NOMO-1 (cell line): ENCODE data around the gene DNAI1.

ENCODE experiments used
- DNase-seq, 2 experiments: peaks; one replicate each; lab custom pipeline; 2025; ENCODE audit not compliant: unreplicated experiment in 2 of 2; lab: John Stamatoyannopoulos, UW

Gene DNAI1

DNA sequence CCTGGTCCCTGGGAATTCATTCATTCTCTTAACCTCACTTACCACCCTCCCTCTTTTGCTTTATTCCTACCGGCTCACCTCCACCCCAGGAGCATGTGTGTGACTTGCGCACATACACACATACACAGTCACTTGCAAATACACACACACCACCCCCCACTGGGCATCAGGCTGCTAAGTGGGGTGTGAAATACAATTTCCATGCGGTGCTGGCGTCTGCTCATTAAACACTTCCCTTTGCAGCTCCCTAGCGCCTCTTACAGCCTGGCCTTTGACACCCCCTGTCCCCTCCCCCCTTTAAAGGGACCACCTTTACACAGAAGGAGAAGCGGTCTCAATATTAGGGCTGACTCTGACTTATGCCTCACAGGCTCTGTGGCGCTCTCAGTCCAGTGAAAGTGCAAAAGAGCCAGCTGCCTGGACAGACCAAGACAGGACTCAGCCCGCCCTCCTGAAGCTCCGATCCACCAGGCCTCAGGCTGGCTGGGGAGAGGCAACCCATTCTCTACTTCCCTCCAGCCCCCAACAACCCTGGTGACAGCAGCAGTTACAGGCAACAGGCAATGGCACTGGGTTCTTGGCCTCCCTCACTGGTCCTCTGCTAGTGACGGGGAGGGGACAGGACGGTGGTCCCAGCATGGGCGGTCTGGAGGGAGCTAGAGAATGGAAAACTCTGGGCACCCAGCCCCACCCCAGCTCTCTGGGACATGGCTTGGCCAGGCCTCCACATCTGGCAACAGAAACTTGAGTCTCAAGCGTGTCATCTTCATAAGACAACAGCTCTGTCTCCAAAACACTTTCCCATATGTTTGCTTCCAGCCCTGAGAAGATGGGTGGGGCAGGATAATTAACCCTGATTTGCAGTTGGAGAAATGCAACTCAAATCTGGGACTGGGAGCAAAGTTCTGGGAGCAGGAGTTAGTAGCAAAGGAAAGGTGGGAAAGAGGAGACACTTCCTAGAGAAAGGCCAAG, 52.2 kb downstream of the DNAI1 start:
- no peak for DNase-seq

DNA sequence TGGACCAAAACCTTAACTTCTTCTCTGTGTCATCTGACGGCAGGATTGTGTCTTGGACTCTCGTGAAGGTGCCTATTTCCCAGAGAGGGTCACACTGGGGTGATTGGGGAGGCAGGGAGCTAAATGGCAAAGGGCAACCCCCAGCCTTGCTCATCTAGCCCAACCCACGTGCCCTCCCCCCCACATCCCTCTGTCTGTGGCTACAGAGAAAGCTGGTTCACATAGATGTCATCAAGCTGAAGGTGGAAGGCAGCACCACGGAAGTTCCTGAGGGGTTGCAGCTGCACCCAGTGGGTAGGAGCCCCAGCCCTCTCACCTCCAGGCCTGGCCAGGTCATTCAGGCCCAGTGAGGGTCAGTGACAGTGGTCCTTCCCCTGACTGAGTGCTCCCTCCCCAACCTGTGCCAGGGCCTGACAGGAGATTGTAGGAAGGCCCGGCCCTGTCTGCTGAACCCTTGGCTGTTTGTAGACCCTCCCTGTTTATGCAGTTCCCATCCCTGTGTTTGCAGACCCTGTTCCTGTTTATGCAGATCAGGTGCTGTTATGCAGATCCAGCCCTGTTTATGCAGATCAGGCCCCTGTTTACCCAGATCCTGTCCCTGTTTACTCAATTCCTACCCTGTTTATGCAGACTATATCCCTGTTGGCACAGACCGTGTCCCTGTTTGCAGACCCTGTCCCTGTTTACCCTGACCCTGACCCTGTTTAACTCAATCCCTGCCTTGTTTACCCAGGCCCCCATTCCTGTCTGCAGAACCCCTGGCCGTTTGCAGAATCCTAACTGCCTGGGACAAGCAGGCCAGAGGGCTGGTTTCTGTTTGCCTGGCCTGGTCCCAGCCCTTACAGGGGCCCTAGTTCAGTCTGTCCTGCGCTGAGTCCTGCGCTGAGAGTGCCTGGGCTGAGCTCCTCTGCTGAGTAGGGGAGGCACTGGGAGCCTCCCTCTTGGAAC, 53.8 kb downstream of the DNAI1 start:
- no peak for DNase-seq

DNA sequence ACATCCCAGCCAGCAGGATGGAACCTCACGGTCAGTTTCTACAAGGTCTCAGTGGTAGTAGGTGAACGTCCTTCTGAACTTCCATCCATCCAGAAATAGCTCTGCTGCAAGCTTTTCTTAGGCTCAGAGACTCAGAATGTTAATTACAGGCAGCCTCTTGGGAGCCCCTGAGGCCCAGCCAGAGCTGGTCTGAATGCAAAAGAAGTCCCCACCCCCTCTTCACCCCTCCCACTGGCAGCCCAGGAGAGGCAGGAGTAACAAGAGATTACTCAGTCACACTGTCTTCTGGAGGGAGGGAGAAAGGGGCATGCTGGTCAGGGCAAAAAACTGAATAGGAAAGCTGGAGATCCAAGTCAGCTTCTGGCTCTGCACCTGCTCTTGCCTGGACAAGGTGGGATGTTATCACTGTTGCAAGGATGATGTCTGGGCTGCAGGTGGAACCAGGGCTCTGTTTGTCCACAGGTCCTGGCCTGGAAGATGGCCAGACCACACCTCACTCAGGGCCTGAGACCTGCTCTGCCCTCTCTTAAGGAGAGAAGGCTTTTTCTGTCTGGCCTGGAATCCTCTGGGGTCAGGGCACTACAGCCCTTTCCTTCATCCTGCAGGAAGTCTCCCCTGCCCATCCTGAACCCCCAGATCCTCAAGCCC, 55.1 kb downstream of the DNAI1 start:
- no peak for DNase-seq

DNA sequence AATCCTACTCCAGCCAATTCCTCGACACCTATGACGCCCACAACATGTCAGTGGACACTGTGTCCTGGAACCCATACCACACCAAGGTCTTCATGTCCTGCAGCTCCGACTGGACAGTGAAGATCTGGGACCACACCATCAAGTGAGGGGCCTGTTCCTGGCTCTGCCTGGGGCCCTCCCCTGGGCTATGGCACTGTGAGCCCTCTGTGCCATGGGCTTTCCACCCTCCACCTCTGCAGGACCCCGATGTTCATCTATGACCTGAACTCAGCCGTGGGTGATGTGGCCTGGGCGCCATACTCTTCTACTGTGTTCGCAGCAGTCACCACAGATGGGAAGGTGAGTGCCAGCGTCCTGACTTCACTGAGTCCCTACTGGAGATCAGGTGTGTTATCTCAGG, 55.8 kb downstream of the DNAI1 start:
- no peak for DNase-seq

DNA sequence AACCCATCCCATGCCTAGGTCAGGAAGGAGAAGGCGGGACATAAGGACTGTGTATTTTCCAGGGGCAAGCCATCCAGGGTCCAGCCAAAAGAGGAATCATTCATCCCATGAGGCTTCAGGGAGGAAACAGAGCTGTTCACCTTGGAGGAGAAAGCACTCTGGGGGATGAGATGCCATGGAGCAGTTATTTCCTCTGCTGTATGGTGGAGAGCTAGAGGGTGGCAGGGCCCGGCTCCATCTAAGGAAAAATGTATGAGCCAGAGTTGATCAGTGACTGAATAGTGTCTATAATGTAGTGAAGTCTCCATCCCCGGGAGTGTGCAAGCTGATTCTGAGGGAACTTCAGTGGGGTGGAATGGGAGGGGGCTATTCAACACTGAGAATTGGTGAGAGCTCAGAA, 56.2 kb downstream of the DNAI1 start:
- no peak for DNase-seq

DNA sequence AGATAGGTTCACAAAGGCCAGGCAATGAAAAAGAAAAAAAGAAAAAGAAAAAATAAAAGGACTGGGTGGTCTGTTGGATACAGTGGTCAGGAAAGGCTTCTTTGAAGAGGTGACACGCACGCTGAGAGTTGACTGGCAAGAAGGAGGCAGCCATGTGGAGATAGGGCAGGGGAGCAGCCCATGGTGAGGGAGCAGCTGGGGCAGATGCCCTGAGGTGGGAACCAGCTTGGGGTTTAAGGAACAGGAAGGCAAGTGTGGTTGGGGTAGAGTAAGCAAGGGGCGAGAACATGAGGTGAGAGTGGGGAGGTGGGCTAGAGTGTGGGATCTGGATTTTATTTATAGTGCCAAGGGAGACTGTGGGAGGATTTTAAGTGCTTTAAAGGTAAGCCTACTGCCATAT, 57.4 kb downstream of the DNAI1 start:
- DNase-seq: no peak

DNA sequence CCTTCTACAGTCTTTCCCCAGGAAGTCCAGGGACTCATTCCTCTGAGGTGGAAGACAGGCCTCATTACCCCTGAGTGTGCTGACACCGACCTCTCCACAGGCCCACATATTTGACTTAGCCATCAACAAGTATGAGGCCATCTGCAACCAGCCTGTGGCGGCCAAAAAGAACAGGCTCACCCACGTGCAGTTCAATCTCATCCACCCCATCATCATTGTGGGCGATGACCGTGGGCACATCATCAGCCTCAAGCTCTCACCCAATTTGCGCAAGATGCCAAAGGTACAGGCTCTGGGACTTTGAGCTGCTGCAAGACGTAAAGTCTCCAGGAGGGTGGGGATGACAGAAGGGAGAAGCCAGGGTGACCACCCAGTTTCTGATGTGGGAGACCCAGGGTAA, 58.6 kb downstream of the DNAI1 start:
- DNase-seq: no peak

DNA sequence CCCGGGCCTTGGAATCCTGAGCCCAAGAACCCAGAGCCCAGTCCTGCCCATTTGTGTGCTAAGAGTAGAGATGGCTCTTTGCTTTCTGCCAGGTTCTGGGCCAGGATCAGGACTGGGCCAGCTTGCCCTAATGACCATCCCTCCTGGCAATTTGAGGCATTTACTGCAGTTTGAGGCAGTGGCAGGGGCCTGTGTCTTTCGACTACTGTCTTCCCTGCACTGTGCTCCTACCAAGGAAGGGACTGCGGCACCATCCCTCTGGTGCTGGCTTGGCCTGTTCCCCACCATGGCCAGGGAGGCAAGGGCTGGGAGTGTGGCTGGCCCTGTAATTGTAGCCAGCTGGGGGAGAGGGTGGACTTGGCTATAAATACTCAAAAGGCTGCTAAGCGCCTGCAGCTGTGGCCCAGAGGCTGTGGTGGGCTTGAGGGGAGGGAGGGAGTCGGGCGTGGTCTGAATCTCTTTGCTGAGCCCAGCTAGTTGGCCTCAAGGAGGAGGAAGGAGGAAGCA, 59.6 kb downstream of the DNAI1 start:
- no peak for DNase-seq

DNA sequence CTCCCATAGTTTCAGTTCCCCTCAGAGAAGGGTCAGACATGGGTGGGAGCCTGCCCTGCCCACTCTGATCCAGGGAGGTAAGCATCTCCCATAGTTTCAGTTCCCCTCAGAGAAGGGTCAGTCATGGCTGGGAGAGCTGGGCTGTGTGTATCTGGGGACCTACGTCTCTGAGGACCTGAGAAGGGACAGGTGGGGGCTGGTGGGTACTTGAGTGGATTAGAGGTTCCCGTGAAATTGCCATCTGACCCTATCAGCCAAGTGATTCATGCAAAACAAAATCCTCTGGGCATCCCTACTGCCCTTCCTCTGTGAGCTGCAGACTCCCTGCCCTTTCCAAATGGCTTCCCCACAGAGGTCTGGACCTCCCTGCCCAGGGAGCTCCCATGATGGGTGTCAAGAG, 60.3 kb downstream of the DNAI1 start:
- DNase-seq: peak in 1 of 2 experiments; percentile 22

DNA sequence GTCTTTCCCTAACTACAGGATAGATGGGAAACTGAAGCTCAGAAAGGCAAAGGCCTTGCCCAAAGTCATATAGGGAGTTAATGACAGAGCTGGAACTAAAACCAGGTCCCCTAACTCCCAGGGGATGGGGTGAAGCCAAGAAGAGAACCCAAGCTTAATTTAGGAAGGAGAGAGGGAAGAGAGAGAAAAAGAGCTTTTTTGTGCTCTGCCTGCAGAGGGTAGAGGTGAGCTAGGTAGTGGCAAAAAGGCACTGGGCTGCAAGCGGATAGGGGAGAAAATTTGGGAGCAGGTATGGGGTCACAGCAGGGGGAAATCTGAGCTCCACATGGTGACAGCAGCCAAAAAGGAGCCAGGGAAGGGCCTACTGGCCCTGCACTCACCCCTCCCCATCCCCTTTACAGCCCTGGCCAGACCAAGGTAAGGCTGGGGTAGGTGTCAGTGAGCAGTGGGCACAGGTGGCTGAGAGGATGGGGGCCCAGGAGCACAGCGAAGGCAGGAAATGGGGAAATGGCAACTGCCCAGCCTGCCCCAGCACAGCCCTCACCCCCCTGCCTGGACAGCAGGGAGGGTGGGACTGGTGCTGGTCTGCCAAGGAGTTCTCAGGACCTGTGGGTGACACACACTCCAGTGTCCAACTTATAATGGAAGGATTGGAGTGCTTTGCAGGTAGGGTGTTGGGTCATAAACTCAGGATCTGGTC, 60.9 kb downstream of the DNAI1 start:
- DNase-seq: no peak

DNA sequence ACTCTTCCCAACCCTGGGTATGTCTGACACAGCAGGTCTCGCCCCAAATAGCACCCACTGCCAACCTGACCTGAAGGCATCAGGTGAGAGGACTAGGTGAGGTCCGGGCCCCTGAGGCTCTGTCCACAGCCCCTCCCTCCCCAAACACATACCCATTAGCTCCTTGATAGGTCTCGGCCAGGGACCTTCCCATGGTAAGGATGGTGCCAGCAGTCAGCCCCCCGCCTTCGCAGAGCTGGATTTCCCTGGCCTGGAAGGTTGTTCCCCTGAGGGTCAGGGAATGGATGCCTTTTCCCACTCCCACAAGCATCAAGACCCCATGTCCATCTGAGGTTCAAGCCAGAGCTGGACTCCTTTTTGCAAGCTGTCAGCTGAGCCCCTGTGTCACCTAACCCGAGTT, 61.5 kb downstream of the DNAI1 start:
- no peak for DNase-seq

DNA sequence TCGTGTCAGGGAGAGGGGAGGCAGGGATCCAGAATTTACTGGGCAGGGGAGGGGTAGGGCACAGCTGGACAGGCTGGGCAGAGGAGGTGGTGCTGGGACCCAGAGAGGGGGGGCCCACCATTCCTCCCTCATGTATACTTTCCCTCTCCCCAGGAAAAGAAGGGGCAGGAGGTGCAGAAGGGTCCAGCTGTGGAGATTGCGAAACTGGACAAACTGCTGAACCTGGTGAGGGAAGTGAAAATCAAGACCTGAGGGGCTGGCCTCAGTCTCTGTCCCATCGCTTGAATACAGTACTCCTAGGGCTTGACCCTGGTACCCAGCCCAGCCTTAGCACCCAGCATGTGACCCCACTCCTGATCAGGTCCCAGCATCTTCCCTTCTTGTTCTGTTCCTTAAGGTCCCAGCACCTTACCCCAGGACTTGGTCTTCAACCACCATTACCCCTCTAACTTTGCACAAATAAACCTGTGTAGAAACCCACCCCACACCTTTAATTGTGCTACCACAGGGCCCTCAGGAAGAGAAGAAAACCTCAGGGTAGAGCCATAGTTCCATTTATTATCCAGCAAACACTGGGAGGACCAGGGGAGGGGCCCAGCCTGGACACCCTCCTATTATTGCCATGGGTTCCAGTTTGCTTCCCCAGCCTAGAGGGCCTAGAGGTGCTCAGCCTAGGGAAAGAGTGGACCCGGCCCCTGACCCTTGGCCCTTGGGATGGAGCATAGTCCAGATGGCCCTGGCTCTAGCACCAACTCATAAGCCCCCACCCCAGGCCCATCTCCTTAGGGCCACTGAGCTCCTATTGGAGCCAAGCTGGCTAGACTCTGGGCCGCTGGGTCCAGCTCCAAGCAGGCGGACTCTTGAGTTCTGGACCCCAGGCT, 62.1 kb downstream of the DNAI1 start:
- DNase-seq: peak; percentile 27 to 65

DNA sequence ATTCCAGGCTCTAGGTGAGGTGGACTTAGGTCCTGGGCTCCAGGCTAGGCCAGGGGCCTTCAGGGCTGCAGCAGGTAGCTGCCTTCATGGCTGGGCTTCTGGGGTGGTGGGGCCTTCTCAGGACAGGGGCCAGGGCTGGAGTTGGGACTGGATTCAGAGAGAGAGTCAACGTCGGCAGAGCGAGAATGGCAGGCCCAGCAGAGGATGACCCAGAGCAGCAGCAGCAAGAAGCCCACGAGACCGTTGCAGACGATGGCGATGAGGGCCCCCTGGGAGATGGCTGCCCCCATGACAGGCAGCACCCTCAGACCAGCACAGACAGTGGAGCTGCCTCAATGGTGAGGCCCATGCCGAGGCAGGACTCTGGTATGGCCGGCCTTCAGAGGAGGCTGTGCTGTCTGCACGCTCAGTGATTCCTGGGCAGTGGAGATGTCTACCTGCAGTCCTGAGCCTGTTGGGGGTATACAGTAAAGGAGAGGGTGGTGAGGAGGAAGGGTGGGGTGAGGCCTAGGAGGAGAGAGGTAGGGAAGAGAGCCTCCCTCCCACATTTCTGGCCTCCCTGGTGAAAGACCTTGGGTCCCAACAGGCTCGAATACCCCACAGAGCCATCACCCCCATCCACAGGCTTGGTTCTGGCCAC, 62.9 kb downstream of the DNAI1 start:
- DNase-seq: no peak

DNA sequence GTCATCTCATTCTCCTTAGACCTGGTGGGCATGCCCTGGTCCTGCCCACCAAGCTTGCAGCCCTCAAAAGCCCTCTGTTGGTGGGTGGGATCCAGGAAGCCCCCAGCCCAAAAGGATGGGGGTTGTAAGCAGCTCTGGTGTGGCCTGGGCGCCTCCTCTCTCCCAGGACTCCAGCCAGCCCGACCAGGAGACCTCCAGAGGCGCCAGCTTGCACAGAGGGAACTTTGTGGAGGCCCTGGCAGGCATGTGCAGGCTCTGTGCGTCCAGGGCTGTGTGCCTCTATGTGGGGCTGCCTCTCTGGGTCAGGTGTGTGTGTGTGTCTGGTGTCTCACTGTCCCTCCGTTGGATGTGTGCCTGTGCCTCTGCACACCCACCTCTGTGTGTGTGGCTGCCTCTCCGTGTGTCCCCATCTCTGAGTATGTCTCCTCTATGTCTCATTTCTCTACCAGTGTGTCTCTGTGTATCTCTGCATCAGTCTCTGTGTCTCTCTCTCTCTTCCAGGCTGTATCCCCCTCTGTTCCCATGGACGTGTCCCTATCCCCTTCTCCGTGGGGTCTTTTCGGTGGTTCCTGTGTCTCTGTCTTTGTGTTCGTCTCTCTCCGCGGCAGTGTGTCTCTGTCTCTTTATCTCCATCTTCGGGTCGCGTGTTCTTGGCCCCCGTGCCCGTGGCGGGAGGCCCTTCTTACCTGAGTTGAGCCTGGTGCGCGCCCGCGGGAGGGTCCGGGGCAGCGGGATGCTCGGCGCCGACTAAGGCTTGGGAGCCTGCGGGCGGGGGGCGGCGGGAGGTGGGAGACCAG, 63.7 kb downstream of the DNAI1 start:
- no peak for DNase-seq

DNA sequence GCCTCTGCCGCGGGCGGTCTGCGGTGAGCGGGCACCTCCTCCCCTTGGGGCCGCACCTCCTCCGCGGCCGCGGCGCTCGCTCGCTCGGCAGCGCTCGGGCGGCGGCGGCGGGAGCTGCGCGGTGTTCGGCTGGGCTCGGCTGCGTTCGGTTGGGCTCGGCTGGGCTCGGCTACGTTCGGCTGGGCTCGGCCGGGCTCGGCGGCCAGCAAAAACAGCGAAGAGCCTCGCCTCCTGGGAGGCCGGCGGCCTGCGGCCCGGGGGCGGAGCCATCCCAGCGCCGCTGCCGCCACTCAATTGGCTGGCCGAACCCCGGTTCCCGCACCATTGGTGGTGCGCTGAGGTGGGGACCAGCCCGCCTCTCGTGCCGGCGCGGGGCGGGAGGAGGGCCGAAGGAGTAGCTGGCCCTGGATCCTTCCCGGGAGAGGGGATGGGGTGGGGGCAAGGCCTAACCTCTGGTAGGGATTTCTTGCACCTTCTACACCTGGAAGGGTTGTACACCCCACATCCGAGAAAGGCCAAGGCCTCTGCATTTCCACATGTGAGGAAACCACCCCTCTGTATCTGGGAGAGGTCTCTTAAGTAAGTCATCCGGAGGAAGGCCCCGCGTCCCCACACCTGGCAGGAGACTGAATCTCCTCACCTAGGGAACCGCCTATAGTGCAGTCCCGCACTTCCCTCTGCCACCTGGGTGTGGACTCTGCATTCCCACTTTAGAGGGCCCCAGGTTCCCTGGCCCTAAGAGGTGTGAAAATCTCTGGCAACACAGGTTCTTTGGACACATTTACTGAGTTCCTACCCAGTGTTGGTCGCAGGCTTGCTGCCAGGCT, 64.6 kb downstream of the DNAI1 start, which contains the start of gene ENHO:
Gene ENHO, minus strand, starts transcription at position 20 of the 827 bp plus-strand sequence. CDS start 1,295 bp downstream, outside the sequence.
- peak; percentile 94 to 97 for DNase-seq

DNA sequence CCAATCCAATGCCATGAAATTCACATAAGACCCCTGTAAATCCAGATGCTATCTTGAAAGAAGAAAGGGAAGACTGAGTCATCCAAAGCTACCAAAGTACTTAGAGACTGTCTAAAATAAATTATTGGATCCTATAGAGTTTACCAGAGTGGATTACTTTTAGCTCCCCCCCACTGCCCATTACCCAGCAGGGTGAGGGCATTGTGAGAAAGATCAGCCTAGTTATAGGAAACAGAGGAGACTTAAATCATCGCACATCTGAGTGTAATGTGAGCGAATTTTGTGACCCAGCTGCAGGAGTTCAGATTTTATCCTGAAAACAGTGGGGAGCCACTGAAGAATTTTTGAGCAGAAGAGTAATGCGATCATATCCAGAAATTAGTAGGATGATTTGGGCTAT, 65.7 kb downstream of the DNAI1 start:
- DNase-seq: no peak

DNA sequence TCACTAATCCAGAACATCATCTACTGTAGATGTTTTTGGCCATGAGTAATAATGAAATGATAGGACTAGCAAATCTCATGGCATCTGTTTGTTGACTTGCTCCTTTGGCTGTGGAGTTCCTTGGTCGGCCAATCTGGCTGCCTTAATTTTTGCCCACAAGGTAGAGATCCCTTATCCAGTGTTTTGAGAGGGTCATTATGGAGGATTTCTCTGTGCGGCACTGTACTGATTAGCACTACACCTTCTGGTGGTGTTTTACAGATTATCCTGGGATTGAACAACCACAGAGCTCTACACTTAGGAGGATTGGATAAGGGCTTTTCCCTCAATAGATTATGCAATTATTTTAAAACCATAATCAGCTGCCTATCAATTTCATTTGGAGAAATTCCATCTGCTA, 67.4 kb downstream of the DNAI1 start:
- DNase-seq: no peak
